ENCODE results near the gene VPS37D.

VPS37D gene

DNA sequence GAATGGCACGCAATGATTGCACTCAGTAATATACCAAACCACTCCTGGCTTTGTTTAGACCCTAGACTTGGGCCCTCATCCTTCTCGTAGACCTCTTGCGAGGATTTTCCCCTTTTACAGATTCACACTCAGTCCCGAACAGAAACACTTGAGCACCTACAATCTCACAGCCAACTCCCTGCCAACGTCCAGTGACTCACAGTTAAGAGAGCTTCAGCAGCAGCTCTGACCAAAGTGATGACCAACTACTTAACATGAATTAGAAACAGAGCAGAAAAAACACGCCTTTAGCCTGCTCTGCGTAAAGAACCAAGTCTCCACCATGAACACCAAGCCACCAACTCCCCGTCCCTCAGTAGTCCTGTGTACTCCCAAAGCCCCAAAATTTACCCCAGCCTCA is 13.4 kb downstream of the VPS37D start:
- H3K4me3 ChIP-seq (ENCODE audit: low read depth, low read length), result no peak overlapping the region
- TF ChIP-seq, protein P1, sequence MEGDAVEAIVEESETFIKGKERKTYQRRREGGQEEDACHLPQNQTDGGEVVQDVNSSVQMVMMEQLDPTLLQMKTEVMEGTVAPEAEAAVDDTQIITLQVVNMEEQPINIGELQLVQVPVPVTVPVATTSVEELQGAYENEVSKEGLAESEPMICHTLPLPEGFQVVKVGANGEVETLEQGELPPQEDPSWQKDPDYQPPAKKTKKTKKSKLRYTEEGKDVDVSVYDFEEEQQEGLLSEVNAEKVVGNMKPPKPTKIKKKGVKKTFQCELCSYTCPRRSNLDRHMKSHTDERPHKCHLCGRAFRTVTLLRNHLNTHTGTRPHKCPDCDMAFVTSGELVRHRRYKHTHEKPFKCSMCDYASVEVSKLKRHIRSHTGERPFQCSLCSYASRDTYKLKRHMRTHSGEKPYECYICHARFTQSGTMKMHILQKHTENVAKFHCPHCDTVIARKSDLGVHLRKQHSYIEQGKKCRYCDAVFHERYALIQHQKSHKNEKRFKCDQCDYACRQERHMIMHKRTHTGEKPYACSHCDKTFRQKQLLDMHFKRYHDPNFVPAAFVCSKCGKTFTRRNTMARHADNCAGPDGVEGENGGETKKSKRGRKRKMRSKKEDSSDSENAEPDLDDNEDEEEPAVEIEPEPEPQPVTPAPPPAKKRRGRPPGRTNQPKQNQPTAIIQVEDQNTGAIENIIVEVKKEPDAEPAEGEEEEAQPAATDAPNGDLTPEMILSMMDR (IDR thresholded peaks at IDR 0.05; ENCODE audit: borderline replicate concordance, insufficient read depth, low read depth, low read length), result no peak

DNA sequence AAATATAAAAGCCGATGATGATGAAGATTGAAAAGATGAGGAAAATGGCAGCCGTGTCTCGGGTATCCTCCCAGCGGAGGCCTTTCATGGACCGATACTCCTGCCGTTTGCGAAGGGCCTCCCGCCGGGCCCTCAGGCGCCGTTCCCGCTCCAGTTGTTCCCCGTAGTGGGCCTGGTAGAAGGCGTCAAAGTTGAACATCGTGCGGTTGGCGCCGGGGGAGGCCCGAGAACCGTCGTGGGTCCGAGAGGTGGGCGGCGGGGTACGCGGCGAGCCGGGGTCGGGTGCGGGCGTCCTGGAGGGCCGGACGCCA is 15.1 kb downstream of the VPS37D start:
- TF ChIP-seq, protein P1 (IDR thresholded peaks at IDR 0.05; ENCODE audit: borderline replicate concordance, insufficient read depth, low read depth, low read length), result no peak
- peak overlapping the region; percentile 96 for H3K4me3 ChIP-seq (ENCODE audit: low read depth, low read length)

DNA sequence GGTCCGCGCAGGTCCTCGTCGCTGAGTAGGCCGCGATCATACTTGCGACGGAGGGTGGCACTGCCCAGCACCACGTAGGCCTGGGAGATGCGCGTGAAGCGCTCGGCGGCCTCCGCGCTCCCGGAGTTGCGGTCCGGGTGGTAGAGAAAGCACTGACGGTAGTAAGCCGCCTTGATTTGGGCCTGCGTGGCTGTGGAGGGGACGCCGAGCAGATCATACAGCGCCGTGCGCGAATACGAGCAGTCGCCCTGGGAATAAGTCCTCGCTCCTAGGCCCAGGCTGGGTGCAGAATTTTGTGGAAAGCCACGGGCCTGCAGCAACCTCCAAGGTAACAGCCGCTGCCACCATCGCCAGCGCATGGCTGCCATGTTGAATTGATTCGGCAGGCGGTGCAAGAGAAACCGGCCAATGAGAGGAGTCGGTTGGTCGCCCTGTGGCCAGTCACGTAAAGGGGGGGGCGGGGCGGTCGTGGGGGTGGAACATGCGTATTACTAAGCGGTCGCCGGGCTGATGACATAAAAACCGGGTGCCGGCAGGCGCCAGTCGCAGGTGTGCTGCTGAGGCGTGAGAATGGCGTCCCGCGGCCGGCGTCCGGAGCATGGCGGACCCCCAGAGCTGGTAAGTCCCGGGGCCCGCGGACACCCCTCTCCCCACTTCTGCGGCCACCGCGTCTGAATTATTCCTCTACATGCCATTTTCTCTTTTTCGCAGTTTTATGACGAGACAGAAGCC is 15.6 kb downstream of the VPS37D start, which contains the start of the genes BUD23 and DNAJC30:
Gene BUD23 (plus strand): TSS at position 542 of the 732 bp plus-strand sequence. CDS start 29 bp downstream, at position 571.
Gene DNAJC30 (minus strand): TSS at position 398 of the 732 bp plus-strand sequence. CDS start 30 bp downstream, at position 368.
- peak within 1 kb of the TSS; percentile 96 for H3K4me3 ChIP-seq (ENCODE audit: low read depth, low read length)
- TF ChIP-seq, protein P1 (IDR thresholded peaks at IDR 0.05; ENCODE audit: borderline replicate concordance, insufficient read depth, low read depth, low read length), result no peak

DNA sequence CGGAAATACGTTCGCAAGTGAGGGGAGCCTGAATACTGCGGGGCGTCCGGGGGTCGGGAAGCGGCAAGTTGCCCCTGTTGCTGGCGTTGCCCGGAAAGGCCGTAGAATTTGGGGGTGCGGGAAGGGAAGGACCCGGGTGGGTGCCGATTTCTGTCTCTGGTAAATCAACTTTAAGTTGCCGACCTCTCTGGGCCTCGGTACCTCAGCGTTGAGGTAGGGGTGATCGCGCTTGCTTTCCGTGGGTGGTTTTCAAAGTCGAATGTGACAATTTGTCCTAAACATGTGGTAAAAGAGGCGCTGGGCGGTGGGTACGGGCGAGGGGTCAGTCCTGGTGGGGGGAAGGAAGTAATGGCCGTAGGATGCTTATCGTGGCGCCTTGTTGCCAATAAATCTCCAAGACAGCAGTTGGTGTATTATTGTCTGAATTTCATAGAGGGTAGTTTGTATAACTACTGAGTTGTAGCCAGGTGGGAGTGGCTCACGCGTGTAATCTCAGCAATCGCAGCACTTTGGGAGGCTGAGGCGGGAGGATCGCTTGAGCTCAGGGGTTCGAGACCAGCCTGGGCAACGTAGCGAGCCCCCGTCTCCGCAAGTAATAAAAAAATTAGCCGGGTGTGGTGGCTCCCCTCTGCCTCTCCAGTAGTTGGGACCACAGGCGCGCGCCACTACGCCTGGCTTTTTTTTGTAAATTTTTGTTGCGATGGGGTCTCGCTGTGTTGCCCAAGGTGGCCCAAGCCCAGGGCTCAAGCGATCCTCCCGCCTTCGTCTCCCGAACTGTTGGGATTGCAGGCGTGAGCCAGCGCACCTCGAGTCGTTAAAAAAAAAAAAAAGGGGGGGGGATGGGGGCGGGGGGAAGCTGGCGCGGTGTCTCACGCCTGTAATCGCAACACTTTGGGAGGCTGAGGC is 16.4 kb downstream of the VPS37D start:
- H3K4me3 ChIP-seq (ENCODE audit: low read depth, low read length), result peak overlapping the region; percentile 96
- TF ChIP-seq, protein P1 (IDR thresholded peaks at IDR 0.05; ENCODE audit: borderline replicate concordance, insufficient read depth, low read depth, low read length), result no peak

DNA sequence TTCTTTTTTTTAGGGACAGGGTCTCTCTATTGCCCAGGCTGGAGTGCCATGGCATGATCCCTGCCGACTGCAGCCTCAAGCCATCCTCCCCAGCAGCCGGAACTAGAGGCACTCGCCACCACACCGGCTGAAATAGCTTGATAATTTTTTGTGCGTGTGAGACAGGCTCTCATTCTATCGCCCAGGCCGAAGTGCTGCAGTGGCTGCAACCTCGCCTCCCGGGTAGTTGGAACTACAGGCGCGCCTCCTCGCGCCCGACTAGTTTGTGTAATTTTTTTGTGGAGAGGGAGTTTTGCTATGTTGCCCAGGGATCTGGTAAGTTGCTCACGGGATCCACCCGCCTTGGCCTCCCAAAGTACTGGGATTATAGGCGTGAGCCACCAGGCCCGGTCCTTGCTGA is 17.7 kb downstream of the VPS37D start:
- no peak overlapping the region for H3K4me3 ChIP-seq (ENCODE audit: low read depth, low read length)
- TF ChIP-seq, protein P1 (IDR thresholded peaks at IDR 0.05; ENCODE audit: borderline replicate concordance, insufficient read depth, low read depth, low read length), result no peak

DNA sequence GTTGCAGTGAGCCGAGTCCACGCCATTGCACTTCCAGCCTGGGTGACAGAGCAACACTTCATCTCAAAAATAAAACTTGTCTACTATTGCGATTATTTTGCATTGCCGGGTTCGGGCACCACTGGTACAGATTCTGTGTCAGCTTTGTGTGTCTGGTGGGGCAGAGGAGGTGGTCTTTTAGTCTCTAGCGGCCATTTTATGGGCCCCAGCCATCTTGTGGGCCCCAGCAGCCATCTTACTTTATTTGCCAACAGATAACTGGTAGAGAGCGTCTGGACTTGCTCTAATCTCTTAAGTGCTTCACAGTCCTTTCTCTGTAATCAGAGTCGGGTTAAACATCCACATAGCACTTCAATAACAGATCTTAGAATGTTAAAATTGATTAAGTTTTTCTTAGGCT is 20.7 kb downstream of the VPS37D start:
- H3K4me3 ChIP-seq (ENCODE audit: low read depth, low read length), result no peak overlapping the region
- TF ChIP-seq, protein P1 (IDR thresholded peaks at IDR 0.05; ENCODE audit: borderline replicate concordance, insufficient read depth, low read depth, low read length), result no peak

Measured in GM12875 (cell line).